GM23248 (cell line): Measurements from ENCODE around the gene CACNA2D1. TPM values are rescaled to one million over a fixed set of nuclear protein-coding genes. Genes with fewer than 3 reads are reported as not detected.

Source experiments
- DNase-seq: peaks from one replicate; pipeline ENCODE4 v3.0.0-alpha.2; 2015
- H2AFZ ChIP-seq: fragments of 200-600 bp; sonication (generic); 2 replicates; pipeline ENCODE4 v1.6.1; 2016; ENCODE audit warnings: antibody characterized with exemption
- H3F3A ChIP-seq: fragments of 200-600 bp; sonication (generic); 2 replicates; pipeline ENCODE4 v1.6.1; 2016; ENCODE audit warnings: mild to moderate bottlenecking, antibody characterized with exemption, mixed run types; ENCODE audit not compliant: insufficient read depth
- H3K27ac ChIP-seq: fragments of 200-600 bp; sonication (generic); 2 replicates; pipeline ENCODE4 v1.5.1; 2016; ENCODE audit warnings: mild to moderate bottlenecking
- H3K27me3 ChIP-seq: fragments of 200-600 bp; sonication (generic); replicated peaks from 2 replicates; pipeline ENCODE4 v1.6.1; 2016; ENCODE audit warnings: mild to moderate bottlenecking; ENCODE audit not compliant: insufficient read depth
- H3K36me3 ChIP-seq: fragments of 200-600 bp; sonication (generic); 2 replicates; pipeline ENCODE4 v1.6.1; 2016; ENCODE audit warnings: low read depth, mild to moderate bottlenecking
- H3K4me1 ChIP-seq: fragments of 200-600 bp; sonication (generic); 2 replicates; pipeline ENCODE4 v1.6.1; 2016; ENCODE audit warnings: mild to moderate bottlenecking; ENCODE audit not compliant: insufficient read depth
- H3K4me2 ChIP-seq: fragments of 200-600 bp; sonication (generic); one replicate; pipeline ENCODE4 v1.6.1; 2016; ENCODE audit warnings: mild to moderate bottlenecking; ENCODE audit not compliant: unreplicated experiment
- H3K4me3 ChIP-seq: fragments of 200-600 bp; sonication (generic); 2 replicates; pipeline ENCODE4 v1.5.1; 2016; ENCODE audit warnings: mild to moderate bottlenecking
- H3K79me2 ChIP-seq: fragments of 200-600 bp; sonication (generic); 2 replicates; pipeline ENCODE4 v1.6.1; 2016; ENCODE audit warnings: mild to moderate bottlenecking; ENCODE audit not compliant: insufficient read depth
- H3K9ac ChIP-seq: fragments of 200-600 bp; sonication (generic); 2 replicates; pipeline ENCODE4 v1.6.1; 2016; ENCODE audit warnings: mild to moderate bottlenecking
- H3K9me2 ChIP-seq: fragments of 200-600 bp; sonication (generic); 2 replicates; pipeline ENCODE4 v1.6.1; 2016; ENCODE audit warnings: mixed run types, mild to moderate bottlenecking, moderate library complexity; ENCODE audit not compliant: insufficient read depth
- H3K9me3 ChIP-seq: fragments of 200-600 bp; sonication (generic); one replicate; pipeline ENCODE4 v1.6.1; 2017; ENCODE audit warnings: low read depth
- H4K20me1 ChIP-seq: fragments of 200-600 bp; sonication (generic); 2 replicates; pipeline ENCODE4 v1.6.0; 2016; ENCODE audit not compliant: insufficient read depth
- EZH2 ChIP-seq: fragments of 200-600 bp; sonication (generic); IDR thresholded peaks from 2 replicates; pipeline ENCODE4 v1.6.1; 2018; ENCODE audit warnings: antibody characterized with exemption, mild to moderate bottlenecking; ENCODE audit not compliant: insufficient read depth, poor library complexity, severe bottlenecking
- EZH2phosphoT487 ChIP-seq: fragments of 200-600 bp; sonication (generic); IDR thresholded peaks from 2 replicates; pipeline ENCODE4 v1.6.1; 2018; ENCODE audit warnings: antibody characterized with exemption, moderate library complexity, mild to moderate bottlenecking, low read depth; ENCODE audit not compliant: insufficient read depth
- WGBS, 2 experiments: methylation state at CpG; one replicate each; pipeline ENCODE4 v1.1.6; 2015 to 2017; ENCODE audit warnings: low lambda C conversion rate in 2 of 2, low coverage in 1 of 2; ENCODE audit errors: missing lambda C conversion rate in 2 of 2; 5-methylcytosine and 5-hydroxymethylcytosine counted together
- in situ Hi-C: fragments of 300-500 bp; cut with MboI; formaldehyde crosslinking; loops from 2 replicates; pipeline ENCODE4 v1.15.0; 2020
- polyA plus RNA-seq: library from polyadenylated mRNA; unstranded; fragments of >200 nt; fragmentation: Nextera tagmentation; extraction: Ambion mirVana; gene quantifications from 2 replicates; pipeline ENCODE4 v1.2.1, GENCODE V29; 2016
- total RNA-seq: library from RNA; depleted of rRNA; stranded (reverse); fragments of >200 nt; shearing (Covaris generic); gene quantifications from 2 replicates; pipeline ENCODE4 v1.2.3, GENCODE V29; 2014

The CACNA2D1 gene
- total and polyA plus RNA-seq, 2 experiments from 2014 or later = 7.7 to 21.2 TPM

- Histone ChIP-seq H3K4me2 (no peak overlapping the region), H4K20me1 (no peaks in the 10 kb centered on the region), H3K9ac (no peak overlapping the region), H3F3A (no peaks in the 10 kb centered on the region), H3K79me2 (no peaks in the 10 kb centered on the region), H3K9me2 (no peaks in the 10 kb centered on the region), H3K4me3 (no peak overlapping the region), H3K9me3 (peaks cover 3% of the 10 kb centered on the region), H3K36me3 (no peaks in the 10 kb centered on the region), H2AFZ (no peak overlapping the region), H3K27ac (no peak overlapping the region), H3K27me3 (no peaks in the 10 kb centered on the region), H3K4me1 (no peaks in the 10 kb centered on the region)
- DNase-seq = peak; percentile 4
- in situ Hi-C loops = no loop called here
- TF ChIP-seq EZH2 (no peak), EZH2phosphoT487 (no peak)
- 89 to 96% methylated on average over 2 of the region's 2 CpGs for WGBS, 2 experiments
These were observed 20.8 kb upstream of the CACNA2D1 start for GRCh38 chr7:82464372-82464771.

GRCh38 chr7:82455295-82455694 is 11.7 kb upstream of the CACNA2D1 start:
- in situ Hi-C loops = no loop called here
- WGBS, 2 experiments = 83 to 85% methylated on average over 3 of the region's 3 CpGs
- H3K9ac ChIP-seq = no peak overlapping the region

DNA sequence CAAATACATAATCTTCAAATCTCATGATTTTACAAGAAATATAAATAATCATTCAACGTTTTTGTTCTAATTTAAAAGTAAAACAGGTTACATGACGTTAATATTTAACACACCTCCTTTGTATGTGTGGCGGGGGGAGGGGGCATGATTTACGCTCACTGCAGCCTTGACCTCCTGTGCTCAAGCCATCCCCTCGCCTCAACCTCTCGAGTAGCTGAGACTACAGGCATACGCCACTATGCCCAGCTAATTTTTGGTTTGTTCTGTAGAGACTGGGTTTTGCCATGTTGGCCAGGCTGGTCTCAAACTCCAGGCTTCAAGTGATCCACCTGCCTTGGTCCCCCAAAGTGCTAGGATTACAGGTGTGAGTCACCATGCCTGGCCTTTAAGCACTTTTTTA is 7.2 kb upstream of the CACNA2D1 start:
- in situ Hi-C loops = no loop called here
- H3K4me2 ChIP-seq = no peak overlapping the region
- no peaks in the 10 kb centered on the region for H3K79me2 ChIP-seq
- no peaks in the 10 kb centered on the region for H3F3A ChIP-seq
- no peak for TF ChIP-seq EZH2phosphoT487
- TF ChIP-seq EZH2 = no peak
- H3K9ac ChIP-seq = no peak overlapping the region
- H4K20me1 ChIP-seq = no peaks in the 10 kb centered on the region
- no peak overlapping the region for H3K4me3 ChIP-seq
- no peaks in the 10 kb centered on the region for H3K27me3 ChIP-seq
- no peaks in the 10 kb centered on the region for H3K9me3 ChIP-seq
- no peak for DNase-seq
- no peaks in the 10 kb centered on the region for H3K9me2 ChIP-seq
- WGBS, 2 experiments = 78 to 79% methylated on average over 7 of the region's 7 CpGs
- H3K4me1 ChIP-seq = no peaks in the 10 kb centered on the region
- no peaks in the 10 kb centered on the region for H3K36me3 ChIP-seq
- H2AFZ ChIP-seq = no peak overlapping the region
- no peak overlapping the region for H3K27ac ChIP-seq

More at GRCh38 chr7:82455295-82455694, 11.7 kb upstream of the CACNA2D1 start:
- H3K79me2 ChIP-seq = no peaks in the 10 kb centered on the region
- H3K9me3 ChIP-seq = no peaks in the 10 kb centered on the region
- TF ChIP-seq EZH2phosphoT487 = no peak
- TF ChIP-seq EZH2 = no peak
- H3K27me3 ChIP-seq = no peaks in the 10 kb centered on the region
- no peak overlapping the region for H3K4me3 ChIP-seq
- no peaks in the 10 kb centered on the region for H4K20me1 ChIP-seq
- no peak for DNase-seq
- H3K27ac ChIP-seq = no peak overlapping the region
- H3K9me2 ChIP-seq = no peaks in the 10 kb centered on the region
- no peak overlapping the region for H2AFZ ChIP-seq
- H3K4me2 ChIP-seq = no peak overlapping the region
- no peaks in the 10 kb centered on the region for H3K4me1 ChIP-seq
- no peaks in the 10 kb centered on the region for H3K36me3 ChIP-seq
- H3F3A ChIP-seq = no peaks in the 10 kb centered on the region

- H4K20me1 ChIP-seq = no peaks in the 10 kb centered on the region
- DNase-seq = no peak
- no peaks in the 10 kb centered on the region for H3F3A ChIP-seq
- in situ Hi-C loops = no loop called here
- H3K4me2 ChIP-seq = no peak overlapping the region
- no peaks in the 10 kb centered on the region for H3K27me3 ChIP-seq
- no peak overlapping the region for H2AFZ ChIP-seq
- H3K9me2 ChIP-seq = no peaks in the 10 kb centered on the region
- H3K4me1 ChIP-seq = no peaks in the 10 kb centered on the region
- no peaks in the 10 kb centered on the region for H3K79me2 ChIP-seq
- H3K9me3 ChIP-seq = no peaks in the 10 kb centered on the region
- no peak overlapping the region for H3K4me3 ChIP-seq
- no peak overlapping the region for H3K27ac ChIP-seq
- H3K9ac ChIP-seq = no peak overlapping the region
- WGBS, 2 experiments = 77 to 79% methylated on average over 2 of the region's 2 CpGs
- no peaks in the 10 kb centered on the region for H3K36me3 ChIP-seq
- no peak for TF ChIP-seq EZH2
- TF ChIP-seq EZH2phosphoT487 = no peak
These were observed 6.3 kb upstream of the CACNA2D1 start for GRCh38 chr7:82449910-82450309.

- Histone ChIP-seq H3F3A (no peaks in the 10 kb centered on the region), H3K27me3 (no peaks in the 10 kb centered on the region), H3K4me3 (no peak overlapping the region), H3K27ac (no peak overlapping the region), H3K4me1 (peaks cover 4% of the 10 kb centered on the region; the same call in 1 of the 2 replicates), H3K9me3 (no peaks in the 10 kb centered on the region), H3K9ac (no peak overlapping the region), H4K20me1 (no peaks in the 10 kb centered on the region), H3K36me3 (no peaks in the 10 kb centered on the region), H3K4me2 (no peak overlapping the region), H3K9me2 (no peaks in the 10 kb centered on the region), H2AFZ (no peak overlapping the region), H3K79me2 (peaks cover 11% of the 10 kb centered on the region)
- no peak for TF ChIP-seq EZH2phosphoT487
- TF ChIP-seq EZH2 = no peak
- in situ Hi-C loops = no loop called here
- DNase-seq = no peak
These were observed 3.3 kb upstream of the CACNA2D1 start for GRCh38 chr7:82446897-82447296.
